HG02970 (cell line): ENCODE data around the gene JTB.

Source experiments
- ATAC-seq: cut with Tn5 transposase; IDR thresholded peaks from one replicate; pipeline ENCODE4 v1.9.1; 2021; ENCODE audit warnings: mild to moderate bottlenecking, moderate library complexity, moderate number of reproducible peaks; ENCODE audit not compliant: unreplicated experiment, low FRiP score

JTB gene

DNA sequence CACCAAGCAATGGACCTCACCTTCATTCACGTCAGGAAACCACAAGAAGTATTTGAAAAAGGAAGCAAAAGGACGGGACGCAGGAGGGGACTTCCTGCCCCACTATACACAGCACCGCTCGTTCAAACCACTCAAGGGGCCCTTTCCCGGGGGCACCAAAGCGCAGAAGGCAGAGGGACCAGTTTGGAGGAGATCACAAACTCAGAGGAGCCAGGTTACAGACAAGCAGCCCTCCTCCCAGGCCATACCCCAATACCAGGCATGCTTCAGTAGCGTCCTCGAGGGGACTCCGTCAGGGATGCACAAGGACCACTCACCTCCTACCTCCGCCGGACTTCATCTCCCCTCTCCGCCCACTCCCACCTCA is 19.7 kb downstream of the JTB start:
- ATAC-seq, result peak; percentile 3

DNA sequence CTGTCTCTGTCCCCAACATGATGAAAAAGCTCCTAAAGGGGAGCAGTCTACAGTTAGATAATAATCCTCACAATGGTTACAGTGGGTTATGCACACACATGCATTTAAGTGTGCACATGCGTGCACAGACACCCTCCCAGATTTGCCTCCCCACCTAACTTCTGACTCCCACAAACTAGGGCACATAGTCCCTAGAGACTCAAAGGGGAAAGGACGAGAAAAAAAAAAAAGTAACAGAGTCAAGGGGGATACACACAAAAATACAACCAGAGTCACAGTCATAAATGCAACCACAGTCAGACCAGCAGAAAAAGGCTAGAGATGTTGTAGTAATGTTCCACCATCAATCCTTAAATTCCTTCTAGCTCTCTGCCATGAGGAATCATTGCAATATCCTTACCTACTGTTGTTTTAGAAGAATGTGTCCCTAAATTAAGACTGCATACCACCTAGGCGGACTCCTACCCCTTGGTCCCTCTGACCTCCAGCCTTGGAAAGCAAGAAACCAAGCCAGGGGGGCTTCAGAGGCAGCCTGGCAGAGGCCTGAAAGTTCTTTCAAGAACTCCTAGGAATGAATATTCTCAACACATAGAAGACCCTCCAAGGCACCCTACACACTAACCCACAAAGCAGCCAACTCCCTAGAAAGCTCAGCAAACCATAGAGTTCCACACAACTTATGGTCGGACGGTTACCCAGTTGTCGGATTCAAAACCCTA is 20.3 kb downstream of the JTB start:
- no peak for ATAC-seq

DNA sequence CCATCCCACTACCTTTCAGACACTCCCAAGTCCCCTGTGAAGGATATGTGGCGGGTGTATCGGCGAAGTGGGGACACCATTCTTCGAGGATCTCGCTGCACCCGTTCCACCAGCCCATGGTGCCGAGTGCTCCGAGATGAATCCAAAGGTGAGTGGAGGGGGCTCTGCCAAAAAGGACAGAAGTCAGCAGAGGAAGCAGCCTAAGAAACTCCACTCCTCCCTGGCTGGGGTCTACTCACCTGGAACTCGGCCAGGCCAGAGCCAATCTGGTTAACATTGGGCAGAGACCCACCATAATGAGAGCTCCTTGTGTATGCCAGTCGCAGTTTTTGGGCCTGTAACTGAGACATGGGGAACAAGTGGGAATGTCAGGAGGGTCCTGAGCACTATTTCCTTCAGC is 22.6 kb downstream of the JTB start:
- ATAC-seq, result no peak

DNA sequence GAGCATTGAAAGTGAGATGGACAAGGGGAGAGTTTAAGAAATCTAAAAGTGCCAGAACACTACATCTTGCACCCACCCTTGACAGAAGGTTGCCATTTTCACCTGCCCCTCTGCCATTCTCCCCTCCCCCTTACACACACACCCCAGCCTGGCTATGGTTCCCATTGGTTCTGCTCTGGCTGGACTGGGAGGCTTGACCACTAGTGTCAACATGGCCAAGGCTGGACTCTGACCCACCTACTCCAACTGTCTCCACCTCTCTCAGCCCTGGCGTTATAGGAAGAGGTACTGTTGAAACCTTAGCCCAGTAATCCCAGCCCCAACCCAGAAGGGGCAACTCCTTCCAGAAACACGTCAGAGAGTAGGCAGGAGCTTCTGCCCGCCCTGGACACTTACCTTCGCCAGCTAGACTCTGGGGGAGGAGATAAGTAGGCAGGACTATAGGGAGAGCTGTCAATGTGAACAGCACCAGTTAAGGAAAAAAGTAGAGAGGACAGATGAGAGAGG is 23.6 kb downstream of the JTB start:
- ATAC-seq, result no peak

DNA sequence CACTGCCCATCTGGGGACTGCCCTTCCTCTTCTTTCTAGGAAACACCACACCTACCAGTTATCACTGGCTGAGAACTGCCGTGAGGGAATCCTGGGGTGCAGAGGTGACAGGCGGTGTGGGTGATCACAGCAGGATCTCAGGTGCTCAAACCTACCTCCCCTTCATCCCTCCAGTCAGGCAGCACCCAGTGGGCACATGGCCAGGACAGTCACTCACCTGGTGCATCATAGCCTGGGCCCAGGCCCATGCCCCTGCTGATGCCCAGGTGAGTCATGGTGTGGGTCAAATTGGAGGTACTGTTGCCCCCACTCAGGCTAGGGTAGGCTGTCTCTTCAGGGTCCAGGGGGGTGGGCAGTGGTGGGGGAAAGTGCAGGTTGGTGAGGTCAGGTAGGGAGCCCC is 25.7 kb downstream of the JTB start:
- no peak for ATAC-seq

DNA sequence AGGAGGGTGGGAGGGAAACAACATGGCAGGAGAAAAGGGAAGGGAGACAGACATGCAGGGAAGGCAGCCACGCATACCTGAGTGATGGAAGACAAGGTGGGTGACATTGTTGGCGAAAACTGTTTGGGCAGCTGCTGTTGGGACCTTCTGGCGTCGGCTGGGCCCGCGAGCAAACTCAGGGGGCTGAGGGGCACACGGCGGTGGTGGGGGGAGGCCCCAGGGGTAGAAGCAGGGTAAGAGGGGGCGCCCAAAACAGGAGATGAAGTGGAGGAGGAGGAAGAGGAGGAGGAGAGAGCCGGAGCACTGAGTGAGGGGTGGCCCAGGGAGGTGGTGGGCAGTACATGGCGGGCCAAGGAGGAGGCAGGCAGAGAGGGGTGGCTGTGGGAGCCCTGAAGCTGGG is 26.3 kb downstream of the JTB start:
- no peak for ATAC-seq

DNA sequence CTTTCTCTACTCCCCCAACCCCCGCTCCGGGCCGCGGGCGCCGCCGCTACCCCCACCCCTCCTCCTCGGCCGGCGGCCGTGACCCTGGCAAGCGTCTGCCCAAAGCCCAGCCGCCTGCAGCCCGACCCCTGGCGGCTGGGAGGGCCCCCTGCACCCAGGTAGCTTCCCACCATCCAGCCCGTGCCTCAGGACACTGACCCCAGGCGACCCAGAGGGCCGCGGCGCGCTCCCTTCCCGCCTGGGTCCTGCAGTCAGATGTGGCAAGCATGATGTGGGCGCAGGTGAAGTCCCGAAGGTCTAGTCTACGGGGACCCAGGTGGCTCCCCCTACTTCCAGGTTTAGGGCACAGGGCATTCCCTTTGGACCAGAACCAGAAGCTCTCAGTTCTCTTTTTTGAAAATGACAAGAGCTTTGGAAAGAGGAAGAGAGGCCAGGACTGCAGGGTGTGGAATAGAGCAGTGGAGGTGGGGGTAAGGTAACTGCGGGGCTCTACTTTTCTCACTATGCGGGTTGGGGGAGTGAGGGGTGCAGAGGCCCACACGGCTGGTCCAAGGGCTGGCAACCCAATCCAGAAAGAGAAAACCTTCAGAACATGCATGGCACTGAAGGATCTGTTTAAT is 30.7 kb downstream of the JTB start, which contains the start of gene DENND4B:
Gene DENND4B (minus strand): TSS at position 97 of the 620 bp plus-strand sequence. CDS start 2,344 bp downstream, outside the sequence.
- ATAC-seq, result peak; percentile 49

DNA sequence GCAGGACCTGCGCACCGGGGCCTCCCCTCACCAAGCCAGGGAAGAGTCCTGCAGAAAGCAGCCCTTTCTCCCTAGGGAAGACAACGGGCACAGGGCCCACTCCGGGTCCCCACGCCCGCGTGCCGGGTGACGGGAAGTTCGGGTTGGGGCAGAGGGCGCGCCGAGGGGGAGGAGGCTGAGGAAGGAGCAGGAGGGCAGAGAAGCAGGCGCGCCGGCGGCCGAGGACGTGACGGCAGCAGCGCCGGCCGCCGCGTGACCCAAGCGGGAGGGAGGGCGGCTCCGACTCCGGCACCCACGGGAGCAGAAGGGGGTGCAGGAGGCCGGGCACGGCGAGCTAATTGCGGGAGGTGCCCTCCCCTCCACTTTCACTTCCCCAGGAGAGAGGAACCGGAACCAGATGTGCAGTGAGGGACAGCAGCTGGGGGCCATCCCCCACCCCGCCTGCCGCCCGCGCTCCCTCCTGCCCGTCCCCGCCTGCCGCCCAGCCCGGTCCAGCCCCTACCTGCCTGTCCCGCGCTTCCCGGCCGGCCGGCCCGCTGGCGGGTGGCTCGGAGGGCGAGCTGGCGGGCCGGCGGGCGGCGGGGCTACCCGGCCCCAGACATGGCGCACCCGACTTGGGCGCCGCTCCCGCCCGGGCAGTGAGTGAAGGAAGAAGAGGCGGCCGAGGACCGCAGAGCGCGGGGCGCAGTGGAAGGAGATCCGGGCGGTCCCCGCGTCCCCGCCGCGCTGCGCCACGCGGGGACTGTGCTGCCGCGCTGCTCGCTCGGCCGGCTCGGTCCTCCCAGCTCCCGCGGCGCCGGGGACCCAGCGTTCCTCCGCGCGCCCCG is 31.5 kb downstream of the JTB start:
- ATAC-seq, result peak; percentile 63

DNA sequence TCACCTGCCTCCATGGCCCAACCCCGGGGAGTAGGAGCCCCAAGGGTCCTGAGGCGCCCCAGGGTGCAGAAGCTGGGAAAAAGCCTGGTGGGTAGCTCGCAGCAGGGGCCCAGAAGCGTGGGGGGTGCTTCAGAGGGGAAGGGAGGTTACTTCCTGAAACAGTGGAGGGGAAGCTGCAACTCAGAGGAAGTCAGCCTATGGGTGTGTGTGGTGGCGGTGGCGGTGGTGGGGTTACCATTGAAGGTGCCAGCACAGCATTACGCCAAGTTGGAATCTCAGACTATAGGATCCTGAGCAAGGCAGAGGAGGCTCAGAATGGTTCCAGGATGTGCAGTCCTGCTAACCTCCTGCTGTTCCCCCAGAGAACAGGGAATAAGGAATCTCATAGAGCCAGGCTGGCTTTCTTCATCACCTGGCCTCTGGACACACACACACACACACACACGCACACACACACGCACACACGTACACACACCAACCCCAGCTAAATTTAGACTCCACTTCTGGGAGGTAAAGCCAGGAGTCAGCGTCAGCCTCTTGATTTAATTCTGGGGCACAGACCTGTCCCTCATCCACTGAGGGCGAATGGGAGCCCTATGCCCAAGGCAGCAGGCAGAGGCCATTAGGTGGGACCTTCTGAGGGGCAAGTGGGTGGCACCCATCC is 32.2 kb downstream of the JTB start:
- ATAC-seq, result no peak

DNA sequence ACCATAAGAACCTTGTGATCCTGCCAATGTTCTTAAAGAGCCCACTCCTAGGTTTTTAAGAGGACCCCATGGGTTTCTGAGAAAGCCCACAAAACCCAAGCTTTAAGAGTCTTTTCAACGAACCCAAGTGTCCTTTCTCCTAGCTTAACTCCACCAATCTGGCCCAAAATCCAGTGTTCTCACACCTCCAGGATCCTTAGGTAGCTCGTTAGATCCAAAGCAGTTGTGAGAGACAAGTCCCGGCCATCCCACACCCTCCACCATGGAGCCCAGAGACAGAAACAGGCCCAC is 32.7 kb downstream of the JTB start:
- no peak for ATAC-seq

DNA sequence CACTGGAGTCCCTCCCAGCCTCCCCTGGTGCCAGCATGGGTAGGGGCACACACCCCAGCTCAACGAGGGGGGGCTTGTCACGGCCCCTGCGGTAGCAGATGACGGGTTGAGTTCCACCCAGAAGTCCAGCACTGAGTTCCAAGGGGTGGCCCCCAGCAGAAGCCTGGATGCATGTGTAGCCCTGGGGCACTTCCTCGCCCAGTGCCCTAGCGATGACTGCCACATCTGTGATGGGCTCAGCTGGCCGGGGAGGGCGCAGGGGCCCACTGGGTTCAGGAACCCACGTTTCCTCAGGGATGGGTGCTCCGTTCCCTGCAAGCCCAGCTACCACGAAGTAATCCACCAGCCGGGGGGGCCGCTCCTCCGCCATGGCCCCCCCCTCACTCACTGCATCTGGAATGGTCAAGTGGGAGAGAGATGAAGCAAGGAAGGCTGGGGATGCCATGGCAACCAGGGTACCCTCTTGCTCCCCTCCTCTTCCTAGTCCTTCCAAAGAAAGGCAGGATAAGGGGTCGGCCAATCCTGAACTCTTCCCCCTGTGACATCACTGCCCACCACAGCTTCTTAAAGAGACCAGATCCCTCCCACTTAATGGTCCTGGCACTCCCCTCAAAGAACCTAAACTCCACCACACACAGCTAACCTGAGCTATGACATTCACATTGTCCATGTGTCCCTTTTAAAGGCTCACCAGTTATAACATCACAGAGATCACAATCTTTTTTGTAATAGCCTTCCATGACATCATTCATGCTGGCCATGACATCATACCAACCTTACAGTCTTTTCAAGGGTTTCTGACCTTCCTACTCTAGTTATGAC is 33.3 kb downstream of the JTB start:
- ATAC-seq, result no peak

DNA sequence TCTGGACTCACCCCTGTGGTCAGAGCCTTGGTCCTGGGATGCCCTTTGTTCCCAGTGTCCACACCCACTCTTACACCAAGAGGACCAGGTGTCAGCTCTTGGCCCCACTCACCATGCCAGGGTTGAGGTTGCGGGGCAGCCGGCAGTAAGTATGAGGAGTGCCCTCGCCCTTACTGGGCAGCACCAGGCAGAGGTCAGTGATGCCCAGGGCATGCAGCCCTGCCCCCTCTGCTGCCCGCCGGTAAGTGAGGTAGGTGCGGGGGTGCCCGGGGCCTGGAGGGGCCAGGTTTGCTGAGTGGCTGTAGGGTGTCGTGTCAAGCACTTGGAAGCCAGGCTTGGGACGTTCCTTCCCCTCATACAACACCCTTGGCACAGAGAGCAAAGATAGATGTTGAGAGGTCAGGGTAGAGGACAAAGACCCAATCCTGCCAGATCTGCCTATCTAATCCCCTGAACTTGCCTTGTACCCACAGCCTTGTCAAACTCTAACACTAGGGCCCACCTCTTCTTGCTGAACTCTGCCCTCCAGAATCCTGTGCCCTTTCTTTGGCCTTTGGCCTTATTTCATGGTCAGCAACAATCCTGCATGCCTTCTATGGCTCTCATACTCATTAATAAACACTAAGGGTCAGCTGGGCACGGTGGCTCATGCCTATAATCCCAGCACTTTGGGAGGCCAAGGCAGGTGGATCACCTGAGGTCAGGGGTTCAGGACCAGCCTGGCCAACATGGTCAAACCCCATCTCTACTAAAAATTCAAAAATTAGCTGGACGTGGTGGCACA is 34.5 kb downstream of the JTB start:
- ATAC-seq, result no peak

DNA sequence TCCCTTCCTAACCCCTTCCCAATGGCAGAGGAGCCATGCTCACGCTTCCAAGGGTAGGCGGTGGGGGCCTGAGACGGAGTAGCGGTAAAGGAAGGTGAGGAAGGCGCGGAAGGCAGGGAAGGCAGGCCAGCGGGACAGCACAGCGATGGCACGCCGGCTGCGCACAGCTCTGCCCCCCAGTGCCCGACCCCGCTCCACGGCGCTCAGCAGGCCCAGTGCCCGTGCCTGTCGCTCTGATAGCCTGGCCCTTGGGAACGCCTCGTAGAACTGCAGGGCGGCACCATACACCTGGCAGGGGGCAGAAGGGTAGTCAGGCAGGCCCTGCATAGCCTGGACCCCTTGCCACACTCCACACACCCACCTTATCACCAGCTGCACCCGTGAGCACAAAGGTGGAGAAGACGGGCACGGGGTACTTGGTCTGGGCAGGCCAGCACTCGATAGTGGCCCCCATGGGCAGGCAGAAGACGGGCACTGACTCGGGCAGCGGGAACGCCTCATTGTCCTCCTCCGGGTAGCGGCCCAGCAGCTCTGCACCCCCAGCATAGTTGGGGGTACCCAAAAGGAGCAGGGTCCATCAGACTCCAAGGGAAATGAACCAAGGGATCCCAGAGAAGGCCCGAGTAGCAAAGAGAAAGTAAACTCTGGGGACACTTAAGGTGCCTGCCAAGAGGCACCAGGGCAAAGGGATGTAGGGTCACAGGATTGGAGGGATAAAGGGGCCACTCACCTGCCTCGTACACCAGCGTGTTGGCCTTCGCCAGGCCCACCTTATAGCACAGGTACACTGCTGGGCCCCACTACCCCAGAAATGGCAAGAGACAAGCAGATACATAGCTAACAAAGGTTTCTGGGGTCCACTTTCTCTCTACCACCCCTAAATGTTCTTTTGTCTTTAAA is 35.4 kb downstream of the JTB start:
- no peak for ATAC-seq

DNA sequence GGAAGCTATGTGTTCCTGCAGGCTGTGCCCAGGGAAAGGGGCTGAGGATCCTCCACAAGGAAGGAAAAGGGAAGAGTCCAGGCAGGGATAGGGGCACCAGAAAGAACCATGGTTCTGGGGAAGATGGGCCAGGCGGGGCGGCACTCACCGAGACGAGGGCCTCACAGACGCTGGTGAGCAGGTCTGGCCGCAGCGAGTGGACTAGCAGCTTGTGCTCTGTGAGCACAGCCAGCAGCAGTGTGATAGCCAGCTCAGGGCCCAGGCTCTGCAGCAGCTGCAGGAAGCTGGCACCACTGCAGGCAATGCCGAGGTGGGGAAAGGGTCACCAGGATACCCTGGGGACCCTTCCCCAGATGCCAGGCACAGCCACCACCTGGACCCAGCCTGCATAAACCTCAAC is 36.7 kb downstream of the JTB start:
- ATAC-seq, result no peak

DNA sequence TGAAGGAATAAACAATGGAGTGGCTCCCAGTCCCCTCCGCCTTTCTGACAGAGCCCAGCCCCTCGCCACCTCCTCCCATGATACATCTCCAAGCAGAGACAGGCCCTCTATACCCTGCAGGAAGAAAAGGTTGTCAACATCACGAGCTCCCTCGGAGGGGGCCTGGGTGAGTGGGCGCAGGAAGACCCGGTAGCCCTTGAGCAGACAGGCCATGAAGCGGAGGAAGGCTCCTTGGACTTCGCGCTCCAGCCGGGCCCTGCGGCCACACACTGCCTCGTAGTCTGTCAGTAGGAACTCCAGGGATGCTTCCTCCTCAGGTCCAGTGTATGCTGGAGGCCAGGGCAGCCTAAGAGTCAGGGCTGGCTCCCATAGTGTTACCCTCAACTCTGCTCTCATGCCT is 38.0 kb downstream of the JTB start:
- no peak for ATAC-seq

DNA sequence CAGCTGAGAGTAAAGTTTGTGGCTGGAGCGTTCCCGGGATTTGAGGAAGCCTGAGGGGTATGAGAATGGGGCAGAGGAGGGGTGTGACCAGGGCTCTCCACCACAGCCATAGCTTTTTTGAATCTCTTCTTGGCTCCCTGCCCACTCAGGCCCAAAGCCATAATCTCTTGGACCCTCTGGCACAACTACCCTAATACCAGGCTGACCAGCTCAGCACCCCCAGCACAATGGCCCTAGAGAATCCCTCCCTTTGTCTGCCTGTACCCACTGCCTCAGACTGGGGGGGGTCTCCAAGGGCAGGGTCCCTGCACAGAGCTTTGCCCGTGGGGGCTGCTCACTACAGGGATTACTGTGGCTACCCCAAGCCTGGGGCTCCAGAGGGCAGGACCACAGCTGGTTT is 38.5 kb downstream of the JTB start:
- no peak for ATAC-seq

DNA sequence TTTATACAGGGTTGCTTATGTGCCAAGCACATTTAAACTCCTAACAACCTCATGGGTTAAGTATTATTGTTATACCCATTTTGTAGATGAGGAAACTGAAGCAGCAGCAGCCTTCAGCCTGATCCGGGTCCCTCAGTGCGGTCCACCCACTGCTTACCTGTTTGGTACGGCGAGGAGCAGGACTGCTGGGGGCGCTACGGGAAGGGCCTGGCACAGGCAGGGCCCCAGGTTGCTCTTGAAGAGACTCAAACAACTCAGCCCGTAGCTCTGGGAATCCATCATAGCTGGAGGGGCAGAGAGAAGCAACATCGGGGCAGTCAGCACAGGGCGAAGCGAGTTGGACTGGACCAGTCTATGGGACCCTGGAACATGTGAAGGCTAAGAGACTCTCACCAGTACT is 40.1 kb downstream of the JTB start:
- no peak for ATAC-seq

DNA sequence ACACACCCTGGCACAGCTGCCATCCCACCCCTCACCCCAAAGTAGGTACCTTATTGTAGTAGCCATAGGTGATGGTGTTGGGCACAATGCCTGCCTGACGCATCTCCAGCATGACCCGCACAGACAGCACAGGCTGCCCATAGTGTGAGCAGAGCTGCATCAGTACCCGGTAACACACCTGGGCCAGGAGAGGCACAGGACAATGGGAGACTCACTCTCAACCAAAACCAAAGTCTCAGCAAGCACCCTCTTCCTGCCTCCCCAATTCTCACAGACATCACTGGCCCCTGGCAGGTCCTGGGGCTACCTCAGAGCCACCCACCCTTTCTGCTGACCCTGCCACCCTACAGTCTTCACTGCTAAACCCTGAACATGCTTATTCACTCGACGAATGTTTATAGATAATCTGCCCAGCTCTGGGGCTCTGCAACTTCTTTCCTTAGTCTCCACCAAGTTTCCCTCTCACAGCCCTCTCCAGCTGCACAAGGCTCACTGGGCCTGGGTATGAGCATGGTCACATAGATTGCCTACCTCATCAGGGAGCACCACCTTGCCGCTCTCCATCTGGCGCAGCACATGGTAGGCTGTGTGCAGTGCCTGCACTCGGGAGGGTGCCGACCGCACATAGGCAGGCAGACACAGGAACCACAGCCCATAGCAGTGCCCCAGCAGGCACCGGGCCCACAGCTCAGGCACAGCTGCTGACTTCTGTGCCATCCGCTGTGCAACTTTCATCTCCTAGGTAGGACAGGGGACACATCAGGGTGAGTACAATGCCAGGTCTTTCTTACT is 41.3 kb downstream of the JTB start:
- no peak for ATAC-seq
